Mucosa of rectum (tissue), 2 donors: ENCODE measurements around the gene TNIP1.
A peak's percentile ranks its signal among the peaks of the same experiment; 100 is the strongest.

Experiments
- H3K27ac ChIP-seq, 2 donors: one replicate each; pipeline ENCODE4 v1.7.0; 2013; ENCODE audit warnings: inconsistent platforms in 2 of 2, low read depth in 2 of 2, low read length in 2 of 2
- H3K27me3 ChIP-seq, 2 donors: one replicate each; pipeline ENCODE4 v1.7.0; 2013; ENCODE audit warnings: low read length in 2 of 2; ENCODE audit not compliant: control insufficient read depth in 2 of 2, insufficient read depth in 2 of 2
- H3K36me3 ChIP-seq, 2 donors: one replicate each; pipeline ENCODE4 v1.7.0; 2013; ENCODE audit warnings: low read length in 2 of 2; ENCODE audit not compliant: control insufficient read depth in 2 of 2, insufficient read depth in 2 of 2
- H3K4me1 ChIP-seq, 2 donors: one replicate each; pipeline ENCODE4 v1.7.0; 2013; ENCODE audit warnings: low read length in 2 of 2, mild to moderate bottlenecking in 1 of 2; ENCODE audit not compliant: control insufficient read depth in 2 of 2, insufficient read depth in 2 of 2
- H3K4me3 ChIP-seq, 2 donors: one replicate each; pipeline ENCODE4 v1.7.0; 2013; ENCODE audit warnings: low read length in 2 of 2
- H3K9ac ChIP-seq, 2 donors: one replicate each; pipeline ENCODE4 v1.7.0; 2013; ENCODE audit warnings: low read length in 2 of 2, low read depth in 1 of 2, mild to moderate bottlenecking in 1 of 2
- H3K9me3 ChIP-seq, 2 donors: one replicate each; pipeline ENCODE4 v1.7.0; 2013; ENCODE audit warnings: low read length in 2 of 2; ENCODE audit not compliant: control insufficient read depth in 2 of 2
- donor health status: healthy.
- donor health status: Normal muscosa, but diverticular disease.

The TNIP1 gene

GRCh38 chr5:151077967-151078366 is 2.9 kb downstream of the TNIP1 start:
- Histone ChIP-seq H3K9me3 (no peaks in the 10 kb centered on the region), H3K4me1 (peaks cover 39 to 49% of the 10 kb centered on the region in 2 donors), H3K9ac (peak overlapping the region in 1 of 2 donors; percentile 26), H3K27ac (peak overlapping the region in 1 of 2 donors; percentile 5), H3K27me3 (no peaks in the 10 kb centered on the region), H3K36me3 (peaks cover 7 to 15% of the 10 kb centered on the region in 2 donors), H3K4me3 (peak overlapping the region in 1 of 2 donors; percentile 96)

DNA sequence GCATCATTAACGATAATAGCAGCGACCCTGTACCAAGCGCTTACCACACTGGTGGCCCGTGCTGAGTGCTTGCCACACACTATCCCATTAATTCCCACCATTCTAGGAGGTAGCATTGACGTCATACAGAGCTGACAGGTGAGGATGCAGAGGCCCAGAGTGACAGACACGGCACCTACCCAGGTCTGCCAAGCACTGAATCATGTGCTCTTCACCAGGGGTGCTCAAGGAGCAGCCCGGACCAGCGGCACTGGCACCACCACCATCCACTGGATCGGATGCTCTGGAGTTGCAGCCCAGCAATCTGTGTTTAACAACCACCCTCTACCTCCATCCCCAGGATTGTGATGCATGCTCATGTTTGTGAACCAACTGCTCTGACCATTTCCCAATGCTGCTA is 3.4 kb downstream of the TNIP1 start:
- H3K4me3 ChIP-seq = no peak overlapping the region
- H3K9ac ChIP-seq = no peak overlapping the region
- peaks cover 34 to 44% of the 10 kb centered on the region in 2 donors for H3K4me1 ChIP-seq
- H3K27ac ChIP-seq = no peak overlapping the region
- no peaks in the 10 kb centered on the region for H3K9me3 ChIP-seq
- no peaks in the 10 kb centered on the region for H3K27me3 ChIP-seq
- H3K36me3 ChIP-seq = peaks cover 7 to 15% of the 10 kb centered on the region in 2 donors

DNA sequence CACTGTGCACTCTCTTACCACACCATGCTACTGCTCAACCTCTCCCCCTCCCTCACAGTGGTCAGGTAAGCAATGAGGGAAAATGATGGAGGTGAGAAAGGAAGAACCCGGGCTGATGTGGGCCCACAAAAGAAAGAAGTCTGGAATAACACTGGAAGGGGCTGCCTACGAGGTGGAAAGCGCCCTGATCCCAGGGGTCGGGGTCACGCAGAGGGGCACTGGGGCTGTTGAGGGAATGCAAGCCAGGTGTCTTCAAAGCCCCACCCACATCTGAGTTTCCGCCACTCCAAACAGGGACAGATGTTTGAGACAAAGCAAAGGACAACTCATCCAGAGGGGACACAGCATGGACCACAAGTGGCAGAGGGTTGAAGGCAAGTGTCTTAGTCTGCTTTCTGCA is 4.2 kb downstream of the TNIP1 start:
- no peak overlapping the region for H3K4me3 ChIP-seq
- H3K27ac ChIP-seq = peak overlapping the region in 1 of 2 donors; percentile 81
- no peak overlapping the region for H3K9ac ChIP-seq
- H3K36me3 ChIP-seq = peaks cover 8 to 18% of the 10 kb centered on the region in 2 donors
- no peaks in the 10 kb centered on the region for H3K27me3 ChIP-seq
- no peaks in the 10 kb centered on the region for H3K9me3 ChIP-seq
- peaks cover 30 to 43% of the 10 kb centered on the region in 2 donors for H3K4me1 ChIP-seq

GRCh38 chr5:151075698-151076331 is 5.0 kb downstream of the TNIP1 start:
- H3K9ac ChIP-seq = peak overlapping the region; percentile 20 to 31
- H3K9me3 ChIP-seq = no peaks in the 10 kb centered on the region
- H3K27ac ChIP-seq = peak overlapping the region; percentile 68 to 81
- no peak overlapping the region for H3K4me3 ChIP-seq
- H3K36me3 ChIP-seq = peaks cover 13 to 21% of the 10 kb centered on the region in 2 donors
- H3K27me3 ChIP-seq = no peaks in the 10 kb centered on the region
- peaks cover 28 to 41% of the 10 kb centered on the region in 2 donors for H3K4me1 ChIP-seq

DNA sequence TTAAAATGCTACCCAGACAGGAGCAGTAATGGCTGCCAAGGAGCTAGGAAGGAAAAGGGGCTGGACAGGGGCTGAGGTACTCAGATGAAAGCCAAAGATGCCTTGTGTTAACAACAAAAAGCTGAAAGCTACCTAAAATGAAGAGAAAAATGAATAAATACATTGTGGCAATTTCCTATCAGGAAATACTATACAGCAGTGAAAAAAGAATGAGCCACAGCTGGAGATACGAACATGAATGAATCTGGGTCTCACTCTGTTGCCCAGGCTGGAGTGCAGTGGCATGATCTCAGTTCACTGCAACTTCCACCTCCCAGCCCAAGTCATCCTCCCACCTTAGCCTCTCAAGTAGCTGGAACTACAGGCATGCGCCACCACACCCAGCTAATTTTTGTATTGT is 6.3 kb downstream of the TNIP1 start:
- H3K36me3 ChIP-seq = peaks cover 19 to 27% of the 10 kb centered on the region in 2 donors
- H3K4me1 ChIP-seq = peaks cover 27 to 40% of the 10 kb centered on the region in 2 donors
- no peak overlapping the region for H3K27ac ChIP-seq
- no peaks in the 10 kb centered on the region for H3K27me3 ChIP-seq
- no peaks in the 10 kb centered on the region for H3K9me3 ChIP-seq
- no peak overlapping the region for H3K4me3 ChIP-seq
- no peak overlapping the region for H3K9ac ChIP-seq

DNA sequence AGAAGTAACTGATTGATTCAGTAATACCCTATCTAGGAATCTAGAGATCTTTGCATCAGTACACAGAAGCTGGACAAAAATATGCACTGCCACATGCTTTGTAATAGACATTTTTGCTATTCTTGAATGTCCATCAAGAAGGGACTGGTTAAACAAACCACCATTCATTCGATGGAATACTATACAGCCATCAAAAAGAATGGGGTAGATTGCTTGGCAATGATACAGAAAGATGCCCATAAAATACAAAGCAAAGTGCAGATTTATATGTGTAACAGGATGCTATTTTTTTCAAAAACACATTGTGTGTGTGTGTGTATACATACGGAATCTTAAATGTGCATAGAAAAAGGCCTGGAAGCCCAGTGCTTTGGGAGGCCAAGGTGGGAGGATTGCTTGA is 7.6 kb downstream of the TNIP1 start:
- no peak overlapping the region for H3K4me3 ChIP-seq
- no peak overlapping the region for H3K9ac ChIP-seq
- H3K27ac ChIP-seq = no peak overlapping the region
- H3K9me3 ChIP-seq = no peaks in the 10 kb centered on the region
- H3K4me1 ChIP-seq = peaks cover 29 to 41% of the 10 kb centered on the region in 2 donors
- no peaks in the 10 kb centered on the region for H3K27me3 ChIP-seq
- peaks cover 19 to 30% of the 10 kb centered on the region in 2 donors for H3K36me3 ChIP-seq

GRCh38 chr5:151072630-151073025 is 8.2 kb downstream of the TNIP1 start:
- Histone ChIP-seq H3K27ac (peak overlapping the region; percentile 43 to 68), H3K4me3 (no peak overlapping the region), H3K4me1 (peaks cover 29 to 44% of the 10 kb centered on the region in 2 donors), H3K36me3 (peaks cover 19 to 31% of the 10 kb centered on the region in 2 donors), H3K27me3 (no peaks in the 10 kb centered on the region), H3K9me3 (no peaks in the 10 kb centered on the region), H3K9ac (no peak overlapping the region)

DNA sequence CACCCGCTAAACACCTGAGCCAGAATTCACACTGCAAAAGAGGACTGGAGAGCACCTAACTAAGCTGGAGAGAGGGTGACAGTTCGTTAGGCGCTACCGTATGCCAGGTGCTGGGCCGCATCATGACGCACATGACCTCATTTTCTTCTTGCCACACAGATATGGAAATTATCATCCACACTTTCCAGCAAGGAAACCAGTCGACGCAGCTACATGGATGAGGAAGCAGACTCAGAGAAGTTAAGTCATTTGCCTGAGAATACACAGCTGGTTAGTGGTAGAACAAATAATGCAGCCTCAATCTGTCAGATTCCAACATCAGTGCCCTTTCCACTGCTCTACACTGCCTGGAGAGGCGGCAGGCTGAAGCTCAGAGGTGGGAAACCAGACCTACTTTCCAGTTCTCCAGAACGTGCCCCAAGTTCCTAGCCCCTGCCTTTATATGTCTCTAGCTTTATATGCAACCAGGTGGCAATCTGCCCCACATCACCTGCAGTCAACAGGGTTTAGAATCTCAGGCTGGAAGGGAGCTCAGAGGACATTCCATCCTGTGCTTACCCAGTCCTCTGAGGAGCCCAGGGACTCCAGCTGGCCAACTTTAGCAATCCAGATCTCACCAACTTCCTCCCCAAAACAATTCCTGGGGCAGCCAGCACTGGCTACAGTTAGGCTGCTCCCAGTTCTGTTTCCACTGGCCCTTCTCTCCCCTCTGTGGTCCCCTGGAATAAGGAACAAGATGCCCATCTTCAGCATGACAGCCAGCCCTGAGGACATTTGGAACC is 8.8 kb downstream of the TNIP1 start:
- Histone ChIP-seq H3K4me1 (peaks cover 31 to 42% of the 10 kb centered on the region in 2 donors), H3K9me3 (no peaks in the 10 kb centered on the region), H3K4me3 (no peak overlapping the region), H3K27ac (peak overlapping the region; percentile 43 to 68), H3K27me3 (no peaks in the 10 kb centered on the region), H3K9ac (no peak overlapping the region), H3K36me3 (peaks cover 21 to 32% of the 10 kb centered on the region in 2 donors)

GRCh38 chr5:151071021-151071420 is 9.8 kb downstream of the TNIP1 start:
- Histone ChIP-seq H3K36me3 (peaks cover 20 to 36% of the 10 kb centered on the region in 2 donors), H3K27me3 (no peaks in the 10 kb centered on the region), H3K4me3 (no peak overlapping the region), H3K9ac (no peak overlapping the region), H3K27ac (no peak overlapping the region), H3K9me3 (no peaks in the 10 kb centered on the region), H3K4me1 (peaks cover 32 to 36% of the 10 kb centered on the region in 2 donors)

DNA sequence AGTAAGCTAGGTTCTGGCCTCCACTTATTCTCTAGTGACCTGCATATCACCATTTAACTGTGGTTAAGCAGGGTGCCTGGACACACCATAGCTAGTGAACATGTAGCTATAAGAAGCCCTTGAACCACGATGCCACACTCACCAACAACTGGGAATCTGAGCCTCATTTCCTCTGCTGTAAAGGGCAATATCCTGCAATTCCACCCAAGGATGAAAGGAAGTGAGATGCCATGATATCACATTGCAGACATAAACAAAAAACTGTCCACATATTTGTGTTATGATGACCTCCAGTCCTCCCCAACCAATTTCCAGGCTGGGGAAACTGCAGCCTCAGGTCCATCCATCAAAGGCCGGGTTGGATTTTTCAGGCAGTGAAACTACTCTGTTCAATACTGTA is 10.4 kb downstream of the TNIP1 start:
- no peak overlapping the region for H3K9ac ChIP-seq
- no peak overlapping the region for H3K4me3 ChIP-seq
- peaks cover 20 to 36% of the 10 kb centered on the region in 2 donors for H3K36me3 ChIP-seq
- H3K27me3 ChIP-seq = no peaks in the 10 kb centered on the region
- H3K4me1 ChIP-seq = peaks cover 32 to 33% of the 10 kb centered on the region in 2 donors
- H3K9me3 ChIP-seq = no peaks in the 10 kb centered on the region
- no peak overlapping the region for H3K27ac ChIP-seq
